SK-N-SH treated with all-trans-retinoic acid at 6 μM for 48 hours (cell line): Measurements from ENCODE around the gene EMP3.

Experiments used
- ATAC-seq: fragments of 200-7000 bp; cut with Tn5 transposase; 3 replicates; pipeline ENCODE4 v1.9.1; 2020; ENCODE audit warnings: mild to moderate bottlenecking, moderate library complexity
- ARNTL ChIP-seq: fragments of 450-650 bp; formaldehyde crosslinking; IDR thresholded peaks from 2 replicates; pipeline ENCODE4 v1.5.0; 2020; ENCODE audit warnings: low read depth, mild to moderate bottlenecking, moderate library complexity, borderline replicate concordance
- BACH2 ChIP-seq: fragments of 250-450 bp; sonication (Bioruptor Pico); IDR thresholded peaks from 2 replicates; pipeline ENCODE4 v1.9.0; 2021; ENCODE audit warnings: mild to moderate bottlenecking, borderline replicate concordance
- CREB5 ChIP-seq: fragments of 250-450 bp; sonication (Bioruptor Pico); IDR thresholded peaks from 2 replicates; pipeline ENCODE4 v1.5.1; 2020; ENCODE audit warnings: low read depth, mild to moderate bottlenecking, moderate library complexity
- CSRNP3 ChIP-seq: fragments of 250-450 bp; sonication (Bioruptor Pico); IDR thresholded peaks from 2 replicates; pipeline ENCODE4 v1.5.1; 2021; ENCODE audit warnings: mild to moderate bottlenecking, moderate library complexity
- ESRRG ChIP-seq: fragments of 250-450 bp; sonication (Bioruptor Pico); IDR thresholded peaks from 2 replicates; pipeline ENCODE4 v1.6.1; 2021; ENCODE audit warnings: mild to moderate bottlenecking
- GLIS3 ChIP-seq: fragments of 250-450 bp; sonication (Bioruptor Pico); IDR thresholded peaks from 2 replicates; pipeline ENCODE4 v1.5.0; 2020; ENCODE audit warnings: mild to moderate bottlenecking, moderate library complexity
- ISL1 ChIP-seq: fragments of 250-450 bp; sonication (Bioruptor Pico); IDR thresholded peaks from 2 replicates; pipeline ENCODE4 v2.1.2; 2022; ENCODE audit warnings: mild to moderate bottlenecking, moderate library complexity
- OSR1 ChIP-seq: fragments of 250-450 bp; sonication (Bioruptor Pico); IDR thresholded peaks from 2 replicates; pipeline ENCODE4 v1.8.0; 2022; ENCODE audit warnings: moderate library complexity, mild to moderate bottlenecking, inconsistent platforms
- PATZ1 ChIP-seq: fragments of 250-450 bp; sonication (Bioruptor Pico); IDR thresholded peaks from 2 replicates; pipeline ENCODE4 v1.8.0; 2020; ENCODE audit warnings: mild to moderate bottlenecking, moderate library complexity, borderline replicate concordance
- PPARA ChIP-seq: fragments of 250-450 bp; sonication (Bioruptor Pico); IDR thresholded peaks from 2 replicates; pipeline ENCODE4 v1.5.0; 2020; ENCODE audit warnings: mild to moderate bottlenecking, borderline replicate concordance
- RARB ChIP-seq: fragments of 250-450 bp; sonication (Bioruptor Pico); IDR thresholded peaks from 2 replicates; pipeline ENCODE4 v1.8.0; 2021; ENCODE audit warnings: mild to moderate bottlenecking, moderate library complexity
- SNAI2 ChIP-seq: fragments of 250-450 bp; sonication (Bioruptor Pico); IDR thresholded peaks from 2 replicates; pipeline ENCODE4 v1.5.0; 2020; ENCODE audit warnings: mild to moderate bottlenecking, moderate library complexity
- TCF4 ChIP-seq: fragments of 250-450 bp; sonication (Bioruptor Pico); IDR thresholded peaks from 2 replicates; pipeline ENCODE4 v1.8.0; 2021; ENCODE audit warnings: mild to moderate bottlenecking, moderate library complexity, borderline replicate concordance
- TOX ChIP-seq: fragments of 250-450 bp; sonication (Bioruptor Pico); IDR thresholded peaks from 2 replicates; pipeline ENCODE4 v1.8.0; 2021; ENCODE audit warnings: mild to moderate bottlenecking, moderate library complexity, borderline replicate concordance
- TSHZ2 ChIP-seq: fragments of 250-450 bp; sonication (Bioruptor Pico); IDR thresholded peaks from 2 replicates; pipeline ENCODE4 v1.5.0; 2020; ENCODE audit warnings: mild to moderate bottlenecking, moderate library complexity
- ZC3H10 ChIP-seq: fragments of 250-450 bp; sonication (Bioruptor Pico); IDR thresholded peaks from 2 replicates; pipeline ENCODE4 v1.5.1; 2021; ENCODE audit warnings: mild to moderate bottlenecking, moderate library complexity
- ZFP3 ChIP-seq: fragments of 250-450 bp; sonication (Bioruptor Pico); IDR thresholded peaks from 2 replicates; pipeline ENCODE4 v1.5.0; 2020; ENCODE audit warnings: mild to moderate bottlenecking, moderate library complexity
- ZFP30 ChIP-seq: fragments of 450-650 bp; formaldehyde crosslinking; IDR thresholded peaks from 2 replicates; pipeline ENCODE4 v1.5.0; 2022; ENCODE audit warnings: mild to moderate bottlenecking, moderate library complexity
- ZNF565 ChIP-seq: fragments of 450-650 bp; formaldehyde crosslinking; conservative IDR thresholded peaks from 2 replicates; pipeline ENCODE4 v1.5.0; 2020; ENCODE audit warnings: low read depth, mild to moderate bottlenecking, moderate library complexity
- ZNF70 ChIP-seq: fragments of 450-650 bp; formaldehyde crosslinking; IDR thresholded peaks from 2 replicates; pipeline ENCODE4 v1.5.0; 2020; ENCODE audit warnings: mild to moderate bottlenecking, moderate library complexity
- ZNF8 ChIP-seq: fragments of 450-650 bp; formaldehyde crosslinking; IDR thresholded peaks from 2 replicates; pipeline ENCODE4 v1.5.0; 2020; ENCODE audit warnings: mild to moderate bottlenecking, moderate library complexity

Gene EMP3

GRCh38 chr19:48367855-48368254 lies 42.5 kb downstream of the EMP3 start:
- TF ChIP-seq GLIS3 (CRISPR knock-in tag) (no peak), TCF4 (CRISPR knock-in tag) (no peak), ZNF8 (CRISPR knock-in tag) (no peak), ARNTL (CRISPR knock-in tag) (no peak), TOX (no peak), CSRNP3 (CRISPR knock-in tag) (no peak), ZC3H10 (no peak), PATZ1 (CRISPR knock-in tag) (no peak), ESRRG (CRISPR knock-in tag) (no peak), ZNF70 (CRISPR knock-in tag) (no peak), ISL1 (CRISPR knock-in tag) (no peak), PPARA (CRISPR knock-in tag) (no peak), ZFP30 (CRISPR knock-in tag) (no peak), SNAI2 (CRISPR knock-in tag) (no peak), TSHZ2 (CRISPR knock-in tag) (no peak)
- ATAC-seq: no peak

GRCh38 chr19:48368936-48369335 lies 43.6 kb downstream of the EMP3 start:
- TF ChIP-seq ARNTL (CRISPR knock-in tag): no peak
- no peak for TF ChIP-seq CREB5 (CRISPR knock-in tag)
- no peak for TF ChIP-seq PPARA (CRISPR knock-in tag)
- ATAC-seq: no peak

GRCh38 chr19:48370955-48371354 lies 45.6 kb downstream of the EMP3 start:
- no peak for ATAC-seq
- TF ChIP-seq TSHZ2 (CRISPR knock-in tag): no peak
- TF ChIP-seq ZNF70 (CRISPR knock-in tag): no peak
- no peak for TF ChIP-seq OSR1 (CRISPR knock-in tag)
- TF ChIP-seq BACH2 (CRISPR knock-in tag): no peak
- no peak for TF ChIP-seq ZFP3 (CRISPR knock-in tag)
- no peak for TF ChIP-seq ISL1 (CRISPR knock-in tag)
- TF ChIP-seq CSRNP3 (CRISPR knock-in tag): no peak
- TF ChIP-seq ZC3H10: no peak
- no peak for TF ChIP-seq ZNF565 (CRISPR knock-in tag)
- no peak for TF ChIP-seq PPARA (CRISPR knock-in tag)
- TF ChIP-seq ESRRG (CRISPR knock-in tag): no peak
- no peak for TF ChIP-seq PATZ1 (CRISPR knock-in tag)
- no peak for TF ChIP-seq RARB (CRISPR knock-in tag)
- no peak for TF ChIP-seq TOX
